Fibroblast of pulmonary artery (primary cell): ENCODE results near the gene NDFIP2.

Experiments
- DNase-seq: peaks from one replicate; pipeline ENCODE4 v3.0.0-alpha.2; 2010; ENCODE audit warnings: low read depth
- H3K4me3 ChIP-seq: replicated peaks from 2 replicates; pipeline ENCODE4 v1.5.1; 2011; ENCODE audit warnings: low read depth, mild to moderate bottlenecking, control low read depth, low read length, moderate library complexity
- TF ChIP-seq, protein P1 (sequence below): IDR thresholded peaks from 2 replicates; pipeline ENCODE4 v1.5.1; 2011; ENCODE audit warnings: mild to moderate bottlenecking, control low read depth, low read length, inconsistent platforms; ENCODE audit errors: missing control alignments

Gene NDFIP2

GRCh38 chr13:79501538-79502232, 20.7 kb downstream of the NDFIP2 start:
- no peak for DNase-seq
- TF ChIP-seq, protein P1, sequence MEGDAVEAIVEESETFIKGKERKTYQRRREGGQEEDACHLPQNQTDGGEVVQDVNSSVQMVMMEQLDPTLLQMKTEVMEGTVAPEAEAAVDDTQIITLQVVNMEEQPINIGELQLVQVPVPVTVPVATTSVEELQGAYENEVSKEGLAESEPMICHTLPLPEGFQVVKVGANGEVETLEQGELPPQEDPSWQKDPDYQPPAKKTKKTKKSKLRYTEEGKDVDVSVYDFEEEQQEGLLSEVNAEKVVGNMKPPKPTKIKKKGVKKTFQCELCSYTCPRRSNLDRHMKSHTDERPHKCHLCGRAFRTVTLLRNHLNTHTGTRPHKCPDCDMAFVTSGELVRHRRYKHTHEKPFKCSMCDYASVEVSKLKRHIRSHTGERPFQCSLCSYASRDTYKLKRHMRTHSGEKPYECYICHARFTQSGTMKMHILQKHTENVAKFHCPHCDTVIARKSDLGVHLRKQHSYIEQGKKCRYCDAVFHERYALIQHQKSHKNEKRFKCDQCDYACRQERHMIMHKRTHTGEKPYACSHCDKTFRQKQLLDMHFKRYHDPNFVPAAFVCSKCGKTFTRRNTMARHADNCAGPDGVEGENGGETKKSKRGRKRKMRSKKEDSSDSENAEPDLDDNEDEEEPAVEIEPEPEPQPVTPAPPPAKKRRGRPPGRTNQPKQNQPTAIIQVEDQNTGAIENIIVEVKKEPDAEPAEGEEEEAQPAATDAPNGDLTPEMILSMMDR = no peak
- H3K4me3 ChIP-seq = no peak overlapping the region

GRCh38 chr13:79502859-79503468, 22.0 kb downstream of the NDFIP2 start:
- no peak for DNase-seq
- no peak overlapping the region for H3K4me3 ChIP-seq
- TF ChIP-seq, protein P1 = no peak

- TF ChIP-seq, protein P1 = no peak
- no peak overlapping the region for H3K4me3 ChIP-seq
- DNase-seq = no peak
Measured at GRCh38 chr13:79503473-79504017, 22.6 kb downstream of the NDFIP2 start.

DNA sequence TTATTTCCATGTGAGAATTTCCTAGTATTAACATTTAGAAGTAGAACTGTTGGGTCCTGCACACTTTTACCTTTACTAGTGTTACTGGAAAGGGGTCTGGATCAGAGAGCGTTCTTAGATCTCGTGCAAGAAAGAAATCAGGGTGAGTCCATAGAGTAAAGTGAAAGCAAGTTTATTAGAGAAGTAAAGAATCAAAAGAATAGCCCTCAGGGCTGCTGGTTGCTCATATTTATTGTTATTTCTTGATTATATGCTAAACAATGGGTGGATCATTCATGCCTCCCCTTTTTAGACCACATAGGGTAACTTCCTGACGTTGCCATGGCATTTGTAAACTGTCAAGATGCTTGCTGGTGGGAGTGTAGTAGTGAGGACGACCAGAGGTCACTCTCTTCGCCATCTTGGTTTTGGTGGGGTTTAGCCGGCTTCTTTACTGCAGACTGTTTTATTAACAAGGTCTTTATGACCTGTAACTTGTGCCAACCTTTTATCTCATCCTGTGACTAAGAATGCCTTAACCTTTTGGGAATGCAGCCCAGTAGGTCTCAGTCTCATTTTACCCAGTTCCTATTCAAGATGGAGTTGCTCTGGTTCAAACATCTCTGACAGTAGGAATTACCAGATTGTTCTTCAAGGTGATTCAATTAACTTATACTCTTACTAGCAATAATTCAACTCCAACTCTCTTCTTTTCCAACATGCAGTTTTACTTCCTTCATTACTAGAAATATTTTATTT, 27.4 kb downstream of the NDFIP2 start:
- DNase-seq = peak; percentile 7
- TF ChIP-seq, protein P1 = no peak
- no peak overlapping the region for H3K4me3 ChIP-seq

GRCh38 chr13:79511611-79512010, 30.7 kb downstream of the NDFIP2 start:
- no peak for DNase-seq
- no peak overlapping the region for H3K4me3 ChIP-seq
- TF ChIP-seq, protein P1 = no peak

GRCh38 chr13:79512950-79513349, 32.0 kb downstream of the NDFIP2 start:
- TF ChIP-seq, protein P1 = no peak
- no peak for DNase-seq
- no peak overlapping the region for H3K4me3 ChIP-seq
